IPS DF 6.9 (cell line): ENCODE results near the gene OSGEPL1.

Experiments
- DNase-seq: peaks from one replicate; pipeline ENCODE4 v3.0.0-alpha.2; 2013; ENCODE audit warnings: low read depth, low spot score
- H3K27ac ChIP-seq: one replicate; pipeline ENCODE4 v1.5.1; 2013; ENCODE audit warnings: low read length, control low read depth
- H3K27me3 ChIP-seq: 2 replicates; pipeline ENCODE4 v1.6.1; 2013; ENCODE audit warnings: mild to moderate bottlenecking, low read length; ENCODE audit not compliant: control insufficient read depth, insufficient read depth
- H3K36me3 ChIP-seq: 2 replicates; pipeline ENCODE4 v1.6.1; 2013; ENCODE audit warnings: low read length; ENCODE audit not compliant: control insufficient read depth, insufficient read depth
- H3K4me1 ChIP-seq: 2 replicates; pipeline ENCODE4 v1.6.1; 2013; ENCODE audit warnings: low read length; ENCODE audit not compliant: control insufficient read depth, insufficient read depth
- H3K4me3 ChIP-seq: 2 replicates; pipeline ENCODE4 v1.5.1; 2013; ENCODE audit warnings: mild to moderate bottlenecking, low read length
- H3K9me3 ChIP-seq: 2 replicates; pipeline ENCODE4 v1.6.1; 2013; ENCODE audit warnings: low read length, inconsistent platforms; ENCODE audit not compliant: control insufficient read depth, insufficient read depth
- WGBS: extraction: QIAGEN DNeasy Blood & Tissue Kit; methylation state at CpG from one replicate; pipeline ENCODE4 v1.1.7; 2013; ENCODE audit warnings: mixed read lengths, missing lambda C conversion rate; ENCODE audit not compliant: insufficient read length, insufficient coverage; 5-methylcytosine and 5-hydroxymethylcytosine counted together

OSGEPL1 gene

GRCh38 chr2:189698020-189698887, 64.3 kb downstream of the OSGEPL1 start:
- no peak for DNase-seq
- WGBS, result no CpG with 5 or more reads among the region's 6 CpGs
- H3K27ac ChIP-seq, result no peak overlapping the region

More at GRCh38 chr2:189698020-189698887, 64.3 kb downstream of the OSGEPL1 start:
- no peaks in the 10 kb centered on the region for H3K9me3 ChIP-seq
- no peaks in the 10 kb centered on the region for H3K27me3 ChIP-seq
- H3K4me3 ChIP-seq, result no peak overlapping the region
- H3K36me3 ChIP-seq, result no peaks in the 10 kb centered on the region
- no peaks in the 10 kb centered on the region for H3K4me1 ChIP-seq
